DOHH2 (cell line): ENCODE results near the gene ZBTB33.

Source experiments
- H3F3A ChIP-seq: fragments of 200-600 bp; sonication (generic), shearing (Covaris generic); 2 replicates; pipeline ENCODE4 v1.6.0; 2016; ENCODE audit warnings: antibody characterized with exemption, mild to moderate bottlenecking; ENCODE audit not compliant: control insufficient read depth, insufficient read depth
- H3K27ac ChIP-seq: fragments of 200-600 bp; sonication (generic); 2 replicates; pipeline ENCODE4 v1.5.1; 2014; ENCODE audit warnings: low read depth, mild to moderate bottlenecking, low read length, moderate library complexity
- H3K27me3 ChIP-seq: fragments of 200-600 bp; sonication (generic); 2 replicates; pipeline ENCODE4 v1.6.1; 2014; ENCODE audit warnings: mild to moderate bottlenecking, low read length, mixed read lengths; ENCODE audit not compliant: control insufficient read depth
- H3K36me3 ChIP-seq: fragments of 200-600 bp; sonication (generic); 2 replicates; pipeline ENCODE4 v1.6.1; 2014; ENCODE audit warnings: mild to moderate bottlenecking, low read length, moderate library complexity, mixed read lengths; ENCODE audit not compliant: control insufficient read depth
- H3K4me1 ChIP-seq: fragments of 200-600 bp; sonication (generic); 2 replicates; pipeline ENCODE4 v1.6.1; 2014; ENCODE audit warnings: mild to moderate bottlenecking, low read length, mixed read lengths; ENCODE audit not compliant: control insufficient read depth
- H3K4me2 ChIP-seq: fragments of 200-600 bp; sonication (generic); 2 replicates; pipeline ENCODE4 v1.6.0; 2014; ENCODE audit warnings: mild to moderate bottlenecking, low read length, moderate library complexity
- H3K4me3 ChIP-seq: fragments of 200-600 bp; sonication (generic); 2 replicates; pipeline ENCODE4 v1.5.1; 2014; ENCODE audit warnings: mild to moderate bottlenecking, low read length, mixed read lengths
- H3K79me2 ChIP-seq: fragments of 200-600 bp; sonication (generic); 2 replicates; pipeline ENCODE4 v1.6.1; 2014; ENCODE audit warnings: mild to moderate bottlenecking, low read length, mixed read lengths; ENCODE audit not compliant: control insufficient read depth
- H3K9me2 ChIP-seq: fragments of 200-600 bp; sonication (generic); replicated peaks from 2 replicates; pipeline ENCODE4 v1.6.1; 2014; ENCODE audit warnings: mild to moderate bottlenecking, low read length, mixed read lengths; ENCODE audit not compliant: control insufficient read depth
- H3K9me3 ChIP-seq: fragments of 200-600 bp; sonication (generic); 2 replicates; pipeline ENCODE4 v1.6.1; 2014; ENCODE audit warnings: antibody characterized with exemption, low read length, mixed read lengths; ENCODE audit not compliant: control insufficient read depth, insufficient read depth
- H4K20me1 ChIP-seq: fragments of 200-600 bp; sonication (generic); 2 replicates; pipeline ENCODE4 v1.6.0; 2014; ENCODE audit warnings: low read depth, mild to moderate bottlenecking, antibody characterized with exemption, low read length, moderate library complexity; ENCODE audit not compliant: control insufficient read depth, insufficient read depth
- EZH2phosphoT487 ChIP-seq: fragments of 200-600 bp; sonication (generic); IDR thresholded peaks from 2 replicates; pipeline ENCODE4 v1.6.1; 2017; ENCODE audit warnings: borderline replicate concordance, mild to moderate bottlenecking, antibody characterized with exemption, low read length, moderate library complexity, mixed read lengths
- TF ChIP-seq, protein P1 (sequence below): fragments of 200-600 bp; sonication (generic); IDR thresholded peaks from one replicate; pipeline ENCODE4 v1.5.1; 2014; ENCODE audit warnings: antibody characterized with exemption, mild to moderate bottlenecking, low read depth, low read length; ENCODE audit not compliant: poor library complexity, severe bottlenecking

The ZBTB33 gene

DNA sequence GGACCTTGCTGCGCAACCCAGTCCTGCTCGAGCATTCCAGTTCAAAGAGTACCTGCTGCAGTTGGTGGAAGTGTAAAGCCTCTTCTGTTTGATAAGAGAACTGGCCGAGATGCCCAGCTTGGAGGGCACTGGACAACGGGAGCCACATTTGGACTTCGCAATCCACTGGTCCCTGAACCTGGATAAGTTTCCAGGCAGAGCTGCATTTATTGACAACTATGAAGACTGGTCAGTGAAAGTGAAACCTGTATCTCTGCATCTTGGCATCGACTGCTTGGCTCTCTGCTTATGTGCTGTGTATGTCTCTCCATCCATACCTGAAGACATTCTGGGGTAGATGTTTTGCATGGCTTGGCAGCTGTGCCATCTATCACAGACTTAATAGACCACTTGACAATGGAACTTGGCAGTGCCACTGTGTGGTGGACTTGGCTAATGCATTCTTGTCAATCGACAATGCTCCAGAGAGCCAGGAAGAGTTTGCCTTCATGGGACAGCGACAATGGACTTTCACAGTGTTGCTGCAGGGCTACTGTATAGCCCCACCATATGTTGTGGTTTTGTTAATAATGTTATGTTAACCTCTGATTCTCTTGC lies 43.5 kb upstream of the ZBTB33 start:
- Histone ChIP-seq H3K9me3 (no peaks in the 10 kb centered on the region), H3K27me3 (no peaks in the 10 kb centered on the region), H4K20me1 (no peaks in the 10 kb centered on the region), H3K9me2 (no peaks in the 10 kb centered on the region), H3K36me3 (no peaks in the 10 kb centered on the region), H3K4me3 (no peak overlapping the region), H3F3A (no peaks in the 10 kb centered on the region), H3K27ac (no peak overlapping the region), H3K4me1 (no peaks in the 10 kb centered on the region), H3K79me2 (no peaks in the 10 kb centered on the region), H3K4me2 (no peak overlapping the region)
- no peak for TF ChIP-seq EZH2phosphoT487
- TF ChIP-seq, protein P1, sequence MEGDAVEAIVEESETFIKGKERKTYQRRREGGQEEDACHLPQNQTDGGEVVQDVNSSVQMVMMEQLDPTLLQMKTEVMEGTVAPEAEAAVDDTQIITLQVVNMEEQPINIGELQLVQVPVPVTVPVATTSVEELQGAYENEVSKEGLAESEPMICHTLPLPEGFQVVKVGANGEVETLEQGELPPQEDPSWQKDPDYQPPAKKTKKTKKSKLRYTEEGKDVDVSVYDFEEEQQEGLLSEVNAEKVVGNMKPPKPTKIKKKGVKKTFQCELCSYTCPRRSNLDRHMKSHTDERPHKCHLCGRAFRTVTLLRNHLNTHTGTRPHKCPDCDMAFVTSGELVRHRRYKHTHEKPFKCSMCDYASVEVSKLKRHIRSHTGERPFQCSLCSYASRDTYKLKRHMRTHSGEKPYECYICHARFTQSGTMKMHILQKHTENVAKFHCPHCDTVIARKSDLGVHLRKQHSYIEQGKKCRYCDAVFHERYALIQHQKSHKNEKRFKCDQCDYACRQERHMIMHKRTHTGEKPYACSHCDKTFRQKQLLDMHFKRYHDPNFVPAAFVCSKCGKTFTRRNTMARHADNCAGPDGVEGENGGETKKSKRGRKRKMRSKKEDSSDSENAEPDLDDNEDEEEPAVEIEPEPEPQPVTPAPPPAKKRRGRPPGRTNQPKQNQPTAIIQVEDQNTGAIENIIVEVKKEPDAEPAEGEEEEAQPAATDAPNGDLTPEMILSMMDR = no peak

DNA sequence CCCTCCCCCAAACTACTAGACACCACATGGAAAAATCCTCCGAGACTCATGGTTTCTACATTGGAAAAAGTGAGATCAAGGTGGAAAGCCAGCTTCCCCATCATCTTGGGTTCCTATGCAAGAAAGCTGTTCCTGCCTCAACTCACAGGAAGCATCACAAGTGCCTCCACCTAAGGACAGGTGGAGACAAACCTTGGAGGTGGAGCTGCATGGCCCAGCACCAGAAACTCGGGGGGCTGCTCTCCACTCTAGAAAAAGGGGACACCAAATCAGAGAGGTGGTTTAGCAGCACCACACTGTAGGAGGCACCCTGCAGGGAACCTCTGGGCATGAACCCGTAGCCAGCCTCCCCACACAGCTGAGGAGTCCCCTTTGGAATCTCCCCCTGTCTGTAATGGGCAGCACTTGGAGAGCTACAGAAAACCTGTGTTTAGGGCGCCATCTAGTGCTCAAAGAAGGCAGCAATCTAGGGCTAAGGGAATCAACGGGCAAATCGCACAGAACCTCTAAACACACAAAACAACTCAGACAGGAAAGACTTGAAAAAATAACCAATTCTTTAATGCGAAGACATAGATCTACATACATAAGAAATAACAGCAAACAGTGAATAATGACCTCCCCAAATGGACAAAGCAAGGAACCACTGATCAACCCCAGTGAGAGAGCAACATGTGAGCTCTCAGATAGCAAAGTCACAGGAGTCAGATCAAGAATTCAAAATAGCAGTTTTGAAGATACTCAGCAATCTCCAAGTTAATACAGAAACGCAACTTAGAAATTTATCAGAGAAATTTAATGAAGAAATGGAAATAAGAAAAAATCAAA lies 37.0 kb upstream of the ZBTB33 start:
- Histone ChIP-seq H3K4me1 (no peaks in the 10 kb centered on the region), H3K36me3 (no peaks in the 10 kb centered on the region), H3F3A (no peaks in the 10 kb centered on the region), H3K9me2 (no peaks in the 10 kb centered on the region), H4K20me1 (no peaks in the 10 kb centered on the region), H3K27me3 (no peaks in the 10 kb centered on the region), H3K79me2 (no peaks in the 10 kb centered on the region), H3K4me2 (no peak overlapping the region), H3K27ac (no peak overlapping the region), H3K9me3 (no peaks in the 10 kb centered on the region), H3K4me3 (no peak overlapping the region)
- TF ChIP-seq EZH2phosphoT487 = no peak
- TF ChIP-seq, protein P1 = peak; percentile 72

DNA sequence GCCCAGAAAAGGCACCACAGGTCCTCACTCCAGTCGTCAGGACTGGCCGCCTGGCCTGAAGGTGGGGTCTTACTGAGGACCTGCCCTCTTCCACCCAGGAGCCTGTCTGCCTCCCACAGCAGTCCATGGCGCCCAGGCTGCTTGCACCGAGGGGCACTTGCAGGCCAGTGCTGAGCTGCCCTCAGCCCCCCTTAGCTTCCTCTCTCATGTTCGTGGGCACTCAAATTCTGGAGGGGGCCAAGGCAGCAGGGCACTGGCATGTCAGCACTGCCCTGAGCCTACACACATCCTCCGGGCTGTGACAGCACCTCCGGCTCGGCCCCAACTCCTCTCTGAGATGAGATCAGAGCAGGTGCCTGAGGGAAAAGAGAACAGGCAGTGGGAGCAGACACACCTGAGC lies 27.2 kb upstream of the ZBTB33 start:
- no peaks in the 10 kb centered on the region for H3F3A ChIP-seq
- no peaks in the 10 kb centered on the region for H4K20me1 ChIP-seq
- H3K9me2 ChIP-seq = no peaks in the 10 kb centered on the region
- H3K4me1 ChIP-seq = no peaks in the 10 kb centered on the region
- no peaks in the 10 kb centered on the region for H3K27me3 ChIP-seq
- no peaks in the 10 kb centered on the region for H3K79me2 ChIP-seq
- no peaks in the 10 kb centered on the region for H3K9me3 ChIP-seq
- H3K4me2 ChIP-seq = no peak overlapping the region
- no peak overlapping the region for H3K4me3 ChIP-seq
- TF ChIP-seq, protein P1 = no peak
- no peak for TF ChIP-seq EZH2phosphoT487
- H3K36me3 ChIP-seq = no peaks in the 10 kb centered on the region
- no peak overlapping the region for H3K27ac ChIP-seq
